SU-DHL-6 (cell line): ENCODE results near the gene HELQ.
"Not testable (repeated sequence)": the region's sequence is repeated elsewhere in the genome, so short reads cannot be mapped to it uniquely, and the experiment has no call there.

Source experiments
- H2AFZ ChIP-seq: fragments of 200-600 bp; sonication (generic); 2 replicates; pipeline ENCODE4 v1.6.1; 2014; ENCODE audit warnings: low read depth, mild to moderate bottlenecking, moderate library complexity, mixed read lengths, antibody characterized with exemption, low read length; ENCODE audit not compliant: severe bottlenecking
- H3F3A ChIP-seq: fragments of 200-600 bp; shearing (Covaris generic); 2 replicates; pipeline ENCODE4 v1.6.0; 2016; ENCODE audit warnings: antibody characterized with exemption, mild to moderate bottlenecking; ENCODE audit not compliant: insufficient read depth
- H3K27ac ChIP-seq: fragments of 200-600 bp; sonication (generic); 2 replicates; pipeline ENCODE4 v1.5.1; 2016; ENCODE audit warnings: low read depth, mild to moderate bottlenecking, low read length, moderate library complexity, mixed read lengths
- H3K27me3 ChIP-seq: fragments of 200-600 bp; sonication (generic), shearing (Covaris generic); 2 replicates; pipeline ENCODE4 v1.6.0; 2014; ENCODE audit warnings: mild to moderate bottlenecking, low read length
- H3K36me3 ChIP-seq: fragments of 200-600 bp; sonication (generic); 2 replicates; pipeline ENCODE4 v1.6.1; 2014; ENCODE audit warnings: mild to moderate bottlenecking, low read length, mixed read lengths
- H3K4me2 ChIP-seq: fragments of 300-600, 200-600 bp; shearing (Covaris generic), sonication (generic); 2 replicates; pipeline ENCODE4 v1.6.0; 2014; ENCODE audit warnings: low read length, low read depth, mild to moderate bottlenecking; ENCODE audit not compliant: poor library complexity, severe bottlenecking
- H3K4me3 ChIP-seq: fragments of 200-600 bp; sonication (generic); 2 replicates; pipeline ENCODE4 v1.5.1; 2014; ENCODE audit warnings: antibody characterized with exemption, low read length, mild to moderate bottlenecking, mixed read lengths; ENCODE audit not compliant: insufficient read depth, poor library complexity, severe bottlenecking
- H3K79me2 ChIP-seq: fragments of 200-600 bp; sonication (generic); 2 replicates; pipeline ENCODE4 v1.6.1; 2014; ENCODE audit warnings: mild to moderate bottlenecking, low read length, moderate library complexity; ENCODE audit not compliant: insufficient read depth
- H3K9ac ChIP-seq: fragments of 200-600 bp; sonication (generic); 2 replicates; pipeline ENCODE4 v1.7.0; 2014; ENCODE audit warnings: mild to moderate bottlenecking, low read length
- H3K9me2 ChIP-seq: fragments of 200-600 bp; sonication (generic); replicated peaks from 2 replicates; pipeline ENCODE4 v1.6.1; 2014; ENCODE audit warnings: low read length; ENCODE audit not compliant: insufficient read depth
- H3K9me3 ChIP-seq: fragments of 200-600 bp; sonication (generic); 2 replicates; pipeline ENCODE4 v1.6.1; 2014; ENCODE audit warnings: low read length, mixed read lengths; ENCODE audit not compliant: insufficient read depth
- H4K20me1 ChIP-seq: fragments of 200-600 bp; sonication (generic); 2 replicates; pipeline ENCODE4 v1.6.1; 2014; ENCODE audit warnings: low read depth, mild to moderate bottlenecking, antibody characterized with exemption, low read length, moderate library complexity, mixed read lengths
- EZH2phosphoT487 ChIP-seq: fragments of 200-600 bp; sonication (generic), shearing (Covaris generic); conservative IDR thresholded peaks from 2 replicates; pipeline ENCODE4 v1.6.1; 2018; ENCODE audit warnings: mild to moderate bottlenecking, antibody characterized with exemption, low read length, moderate library complexity, mixed read lengths
- TF ChIP-seq, protein P1 (sequence below): fragments of 200-600 bp; sonication (generic); IDR thresholded peaks from one replicate; pipeline ENCODE4 v1.5.1; 2017; ENCODE audit warnings: antibody characterized with exemption, mild to moderate bottlenecking, low read length, moderate library complexity; ENCODE audit not compliant: insufficient read depth, poor library complexity, severe bottlenecking

Gene HELQ

DNA sequence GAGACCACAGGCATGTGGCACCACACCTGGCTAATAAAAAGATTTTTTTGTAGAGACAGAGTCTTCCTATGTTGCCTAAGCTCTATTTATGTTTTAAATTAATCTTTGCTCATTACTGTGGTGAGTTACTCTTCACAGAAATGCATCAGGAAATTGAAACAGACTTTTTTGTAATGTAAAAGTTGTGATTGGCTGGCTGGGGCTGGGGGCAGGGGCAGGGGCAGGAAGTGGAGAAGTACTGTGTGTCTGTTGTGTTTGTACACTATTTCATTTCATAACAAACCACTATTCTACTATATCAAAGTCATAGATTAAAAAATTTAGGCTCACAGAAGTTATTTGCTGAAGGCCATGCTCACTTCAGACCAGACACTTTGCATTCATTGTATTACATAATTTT is 48.4 kb upstream of the HELQ start:
- H3F3A ChIP-seq = no peaks in the 10 kb centered on the region
- H3K36me3 ChIP-seq = no peaks in the 10 kb centered on the region
- H3K9ac ChIP-seq = no peak overlapping the region
- H3K27me3 ChIP-seq = no peaks in the 10 kb centered on the region
- H3K79me2 ChIP-seq = no peaks in the 10 kb centered on the region
- H3K27ac ChIP-seq = no peak overlapping the region
- no peak overlapping the region for H3K4me2 ChIP-seq
- TF ChIP-seq EZH2phosphoT487 = no peak
- TF ChIP-seq, protein P1, sequence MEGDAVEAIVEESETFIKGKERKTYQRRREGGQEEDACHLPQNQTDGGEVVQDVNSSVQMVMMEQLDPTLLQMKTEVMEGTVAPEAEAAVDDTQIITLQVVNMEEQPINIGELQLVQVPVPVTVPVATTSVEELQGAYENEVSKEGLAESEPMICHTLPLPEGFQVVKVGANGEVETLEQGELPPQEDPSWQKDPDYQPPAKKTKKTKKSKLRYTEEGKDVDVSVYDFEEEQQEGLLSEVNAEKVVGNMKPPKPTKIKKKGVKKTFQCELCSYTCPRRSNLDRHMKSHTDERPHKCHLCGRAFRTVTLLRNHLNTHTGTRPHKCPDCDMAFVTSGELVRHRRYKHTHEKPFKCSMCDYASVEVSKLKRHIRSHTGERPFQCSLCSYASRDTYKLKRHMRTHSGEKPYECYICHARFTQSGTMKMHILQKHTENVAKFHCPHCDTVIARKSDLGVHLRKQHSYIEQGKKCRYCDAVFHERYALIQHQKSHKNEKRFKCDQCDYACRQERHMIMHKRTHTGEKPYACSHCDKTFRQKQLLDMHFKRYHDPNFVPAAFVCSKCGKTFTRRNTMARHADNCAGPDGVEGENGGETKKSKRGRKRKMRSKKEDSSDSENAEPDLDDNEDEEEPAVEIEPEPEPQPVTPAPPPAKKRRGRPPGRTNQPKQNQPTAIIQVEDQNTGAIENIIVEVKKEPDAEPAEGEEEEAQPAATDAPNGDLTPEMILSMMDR = no peak
- H3K9me2 ChIP-seq = no peaks in the 10 kb centered on the region
- no peaks in the 10 kb centered on the region for H4K20me1 ChIP-seq
- no peaks in the 10 kb centered on the region for H3K9me3 ChIP-seq
- H3K4me3 ChIP-seq = no peak overlapping the region
- peak overlapping the region; percentile 39 for H2AFZ ChIP-seq

DNA sequence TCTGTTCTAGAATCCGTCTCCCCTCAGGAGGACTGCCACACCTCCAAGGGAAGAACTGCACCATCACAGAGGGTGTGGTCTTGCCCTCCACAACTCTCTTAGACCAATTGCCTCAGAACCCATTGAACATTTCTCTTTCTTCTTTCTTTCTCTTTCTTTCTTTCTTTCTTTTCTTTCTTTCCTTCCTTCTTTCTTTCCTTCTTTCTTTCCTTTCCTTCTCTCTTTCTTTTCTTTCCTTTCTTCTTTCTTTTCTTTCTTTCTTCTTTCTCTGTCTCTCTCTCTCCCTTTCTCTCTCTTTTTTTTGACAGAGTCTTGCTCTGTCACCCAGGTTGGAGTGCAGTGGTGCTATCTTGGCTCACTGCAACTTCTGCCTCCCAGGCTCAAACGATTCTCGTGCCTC is 46.0 kb upstream of the HELQ start:
- H3K27me3 ChIP-seq, H3K36me3 ChIP-seq, H3K9me3 ChIP-seq, H3K4me3 ChIP-seq, H3K9ac ChIP-seq, H3K79me2 ChIP-seq, H3F3A ChIP-seq, H3K4me2 ChIP-seq, H4K20me1 ChIP-seq, H2AFZ ChIP-seq, H3K9me2 ChIP-seq, H3K27ac ChIP-seq: not testable (repeated sequence)

DNA sequence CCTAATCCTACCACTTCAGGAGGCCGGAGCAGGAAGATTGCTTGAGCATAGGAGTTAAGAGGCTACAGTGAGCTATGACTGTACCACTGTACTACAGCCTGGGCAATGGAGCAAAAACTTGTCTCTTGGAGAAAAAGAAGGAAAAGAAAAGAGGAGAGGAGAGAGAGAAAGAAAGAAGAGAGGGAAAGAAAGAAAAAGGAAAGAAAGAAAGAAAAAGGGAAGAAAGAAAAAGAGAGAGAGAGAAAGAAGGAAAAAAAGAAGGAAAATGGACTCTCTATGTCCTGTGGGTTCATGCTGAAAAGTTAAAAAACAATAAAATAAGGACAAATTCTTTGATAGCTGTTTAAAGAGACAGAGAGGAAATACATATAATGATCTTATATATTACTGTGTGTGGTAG is 42.6 kb upstream of the HELQ start:
- Histone ChIP-seq H2AFZ (no peak overlapping the region), H4K20me1 (no peaks in the 10 kb centered on the region), H3F3A (no peaks in the 10 kb centered on the region), H3K36me3 (no peaks in the 10 kb centered on the region), H3K27ac (no peak overlapping the region), H3K4me3 (no peak overlapping the region), H3K4me2 (no peak overlapping the region), H3K9me2 (no peaks in the 10 kb centered on the region), H3K9ac (no peak overlapping the region), H3K27me3 (no peaks in the 10 kb centered on the region), H3K79me2 (no peaks in the 10 kb centered on the region), H3K9me3 (no peaks in the 10 kb centered on the region)
- TF ChIP-seq EZH2phosphoT487 = no peak
- TF ChIP-seq, protein P1 = no peak

DNA sequence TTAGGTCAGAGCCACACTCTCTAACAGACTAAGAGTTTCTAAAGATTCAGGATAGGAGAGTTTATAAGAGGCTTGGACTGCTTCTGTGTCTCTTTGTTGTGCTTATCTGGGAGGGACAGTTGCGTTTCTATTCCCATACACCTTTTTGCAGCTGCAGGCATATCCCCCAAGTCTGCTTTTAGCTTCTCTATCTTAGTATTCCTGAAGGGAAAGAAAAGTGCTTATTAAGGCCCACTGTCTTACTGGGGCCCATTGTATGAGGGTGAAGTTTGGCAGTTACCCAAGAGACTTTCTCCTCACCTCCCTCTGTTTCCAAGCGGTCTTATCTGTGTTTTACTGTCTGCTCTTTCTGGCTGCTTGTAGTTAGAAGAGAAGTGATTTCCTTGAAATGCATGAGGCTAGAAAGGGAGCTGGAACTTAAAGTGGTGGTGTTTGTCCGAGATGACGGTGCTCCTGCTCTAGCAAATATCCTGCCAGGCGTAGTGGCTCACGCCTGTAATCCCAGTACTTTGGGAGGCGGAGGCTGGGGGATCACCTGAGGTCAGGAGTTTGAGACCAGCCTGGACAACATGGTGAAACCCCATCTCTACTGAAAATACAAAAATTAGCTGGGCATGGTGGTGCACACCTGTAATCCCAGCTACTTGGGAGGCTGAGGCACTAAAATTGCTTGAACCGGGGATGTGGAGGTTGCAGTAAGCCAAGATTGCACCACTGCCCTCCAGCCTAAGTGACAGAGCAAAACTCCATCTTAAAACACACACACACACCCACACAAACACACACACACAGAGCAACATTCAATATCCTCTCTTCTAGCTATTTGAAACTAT is 40.7 kb upstream of the HELQ start:
- not testable (repeated sequence) for H3K9me3 ChIP-seq, H3K9me2 ChIP-seq, H3K27ac ChIP-seq, H3K4me2 ChIP-seq, H3K79me2 ChIP-seq, H3K9ac ChIP-seq, H3F3A ChIP-seq, H3K4me3 ChIP-seq, H2AFZ ChIP-seq, H3K27me3 ChIP-seq, H4K20me1 ChIP-seq, H3K36me3 ChIP-seq
